Cardiac fibroblast (primary cell): ENCODE results near the gene ID4.
A peak's percentile ranks its signal among the peaks of the same experiment; 100 is the strongest.

Experiments used
- DNase-seq, 2 donors: peaks; one replicate each; pipeline versions ENCODE4 v3.0.0 to v3.0.0-alpha.2; 2010; ENCODE audit warnings: low read depth in 2 of 2
- H3K4me3 ChIP-seq, 2 donors: replicated peaks in 1 of 2; 1 replicate in 1 of 2; 2 replicates in 1 of 2; pipeline ENCODE4 v1.5.1; 2011; ENCODE audit warnings: low read depth in 2 of 2, low read length in 2 of 2, mild to moderate bottlenecking in 2 of 2, moderate library complexity in 1 of 2
- CTCF ChIP-seq: IDR thresholded peaks from one replicate; pipeline ENCODE4 v1.5.1; 2011; ENCODE audit warnings: low read depth, mild to moderate bottlenecking, low read length, inconsistent platforms

ID4 gene

GRCh38 chr6:19798362-19798761, 38.8 kb upstream of the ID4 start:
- no peak for TF ChIP-seq CTCF
- no peak for DNase-seq
- no peak overlapping the region for H3K4me3 ChIP-seq

- no peak for DNase-seq
- TF ChIP-seq CTCF = no peak
- no peak overlapping the region for H3K4me3 ChIP-seq
These were observed 34.5 kb upstream of the ID4 start for GRCh38 chr6:19802656-19803055.

- DNase-seq = peak; percentile 15 to 66
- TF ChIP-seq CTCF = no peak
- peak overlapping the region; percentile 67 for H3K4me3 ChIP-seq
These were observed 33.6 kb upstream of the ID4 start for GRCh38 chr6:19803331-19804204.

- no peak for TF ChIP-seq CTCF
- H3K4me3 ChIP-seq = peak overlapping the region; percentile 67
- peak; percentile 96 to 99 for DNase-seq
These were observed 32.7 kb upstream of the ID4 start for GRCh38 chr6:19804205-19805128.

GRCh38 chr6:19805129-19805481, 32.1 kb upstream of the ID4 start:
- DNase-seq = peak; percentile 35 to 36
- peak overlapping the region; percentile 45 to 67 for H3K4me3 ChIP-seq

GRCh38 chr6:19806971-19807396, 30.2 kb upstream of the ID4 start:
- TF ChIP-seq CTCF = no peak
- no peak for DNase-seq
- H3K4me3 ChIP-seq = no peak overlapping the region

More at GRCh38 chr6:19805129-19805481, 32.1 kb upstream of the ID4 start:
- TF ChIP-seq CTCF = no peak
